PC-9 (cell line): ENCODE results near the gene PDE4B.

Source experiments
- EZH2 ChIP-seq: fragments of 200-600 bp; sonication (generic); IDR thresholded peaks from 2 replicates; pipeline ENCODE4 v1.8.0; 2017; ENCODE audit warnings: antibody characterized with exemption, low read depth
- TF ChIP-seq, protein P1 (sequence below): fragments of 200-600 bp; sonication (generic); conservative IDR thresholded peaks from 2 replicates; pipeline ENCODE4 v1.6.1; 2017; ENCODE audit warnings: mixed run types, antibody characterized with exemption, mild to moderate bottlenecking, moderate library complexity

DNA sequence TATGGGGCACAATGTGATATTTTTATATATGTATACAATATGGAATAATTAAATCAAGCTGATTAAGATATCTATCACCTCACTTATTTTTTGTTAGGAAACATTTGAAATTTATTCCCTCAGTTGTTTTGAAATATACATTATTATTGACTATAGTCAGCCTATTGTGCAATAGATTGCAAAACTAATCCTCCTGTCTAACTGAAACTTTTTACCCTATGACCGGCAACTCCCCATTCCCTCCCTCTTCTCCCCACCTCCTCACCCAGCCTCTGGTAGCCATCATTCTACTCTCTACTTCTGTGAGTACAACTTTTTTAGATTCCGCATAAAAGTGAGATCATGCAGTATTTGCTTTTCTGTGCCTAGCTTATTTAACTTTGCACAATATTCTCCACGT, 623.6 kb downstream of the PDE4B start:
- TF ChIP-seq, protein P1, sequence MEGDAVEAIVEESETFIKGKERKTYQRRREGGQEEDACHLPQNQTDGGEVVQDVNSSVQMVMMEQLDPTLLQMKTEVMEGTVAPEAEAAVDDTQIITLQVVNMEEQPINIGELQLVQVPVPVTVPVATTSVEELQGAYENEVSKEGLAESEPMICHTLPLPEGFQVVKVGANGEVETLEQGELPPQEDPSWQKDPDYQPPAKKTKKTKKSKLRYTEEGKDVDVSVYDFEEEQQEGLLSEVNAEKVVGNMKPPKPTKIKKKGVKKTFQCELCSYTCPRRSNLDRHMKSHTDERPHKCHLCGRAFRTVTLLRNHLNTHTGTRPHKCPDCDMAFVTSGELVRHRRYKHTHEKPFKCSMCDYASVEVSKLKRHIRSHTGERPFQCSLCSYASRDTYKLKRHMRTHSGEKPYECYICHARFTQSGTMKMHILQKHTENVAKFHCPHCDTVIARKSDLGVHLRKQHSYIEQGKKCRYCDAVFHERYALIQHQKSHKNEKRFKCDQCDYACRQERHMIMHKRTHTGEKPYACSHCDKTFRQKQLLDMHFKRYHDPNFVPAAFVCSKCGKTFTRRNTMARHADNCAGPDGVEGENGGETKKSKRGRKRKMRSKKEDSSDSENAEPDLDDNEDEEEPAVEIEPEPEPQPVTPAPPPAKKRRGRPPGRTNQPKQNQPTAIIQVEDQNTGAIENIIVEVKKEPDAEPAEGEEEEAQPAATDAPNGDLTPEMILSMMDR, result no peak
- no peak for TF ChIP-seq EZH2
